Tibial artery (tissue), 4 donors: ENCODE measurements around the gene KIF3B.

Source experiments
- DNase-seq, 2 donors: peaks; one replicate each; pipeline ENCODE4 v3.0.0-alpha.2; 2019
- H3K27ac ChIP-seq, 2 donors: fragments of 200-600 bp; sonication (generic) in 1 of 2; 1 replicate in 1 of 2; 2 replicates in 1 of 2; pipeline ENCODE4 v1.5.1; 2018 to 2019; ENCODE audit warnings: mild to moderate bottlenecking in 1 of 2
- H3K27me3 ChIP-seq, 2 donors: fragments of 200-600 bp; sonication (generic) in 1 of 2; one replicate each; pipeline versions ENCODE4 v1.5.1 to v1.6.0; 2016 to 2019
- H3K36me3 ChIP-seq, 3 donors: fragments of 200-600 bp; sonication (generic) in 2 of 3; one replicate each; pipeline ENCODE4 v1.5.1; 2016 to 2019; ENCODE audit warnings: mild to moderate bottlenecking in 2 of 3
- H3K4me1 ChIP-seq, 4 donors: fragments of 200-600 bp; sonication (generic) in 2 of 4; 1 replicate in 3 of 4; 2 replicates in 1 of 4; pipeline ENCODE4 v1.5.1; 2016 to 2019
- H3K4me3 ChIP-seq, 2 donors: fragments of 200-600 bp; sonication (generic) in 1 of 2; 1 replicate in 1 of 2; 2 replicates in 1 of 2; pipeline ENCODE4 v1.5.1; 2018 to 2019; ENCODE audit warnings: mild to moderate bottlenecking in 2 of 2
- H3K9me3 ChIP-seq, 3 donors: fragments of 200-600 bp; sonication (generic) in 1 of 3; one replicate each; pipeline ENCODE4 v1.5.1; 2016 to 2019
- CTCF ChIP-seq, 2 experiments: fragments of 200-600 bp in 1 of 2; fragments of 450-650 bp in 1 of 2; IDR thresholded peaks; one replicate each; pipeline ENCODE4 v1.5.1; 2017 to 2019; ENCODE audit warnings: antibody characterized with exemption in 2 of 2, mild to moderate bottlenecking in 1 of 2, moderate library complexity in 1 of 2
- intact Hi-C: fragments of 100-400 bp; cut with DNase I; formaldehyde crosslinking; loops from one replicate; pipeline ENCODE4 v1.15.0; 2023; ENCODE audit warnings: low total_unique reads

KIF3B gene

DNA sequence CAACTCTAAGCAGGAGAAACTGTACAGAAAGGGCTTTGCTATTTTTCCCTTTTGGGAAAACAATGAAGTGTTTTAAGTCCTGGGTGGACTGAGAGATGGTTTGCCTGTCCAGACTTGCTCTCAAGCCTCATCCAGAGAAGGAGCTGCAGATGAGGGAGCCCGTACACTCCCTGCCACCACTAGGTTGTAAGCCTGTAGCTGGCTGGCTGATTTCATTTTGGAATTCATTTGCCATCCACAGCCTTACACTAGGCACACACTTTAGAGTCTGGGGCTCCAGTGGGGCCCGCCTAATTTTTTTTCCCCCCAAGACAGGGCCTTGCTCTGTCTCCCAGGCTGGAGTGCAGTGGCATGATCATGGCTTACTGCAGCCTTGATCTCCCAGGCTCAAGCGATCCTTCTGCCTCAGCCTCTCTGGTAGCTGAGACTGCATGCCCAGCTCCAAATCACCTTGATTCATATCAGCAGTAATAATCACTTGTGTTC, 41.4 kb upstream of the KIF3B start:
- TF ChIP-seq CTCF (IDR thresholded peaks at IDR 0.05): no peak
- no peak overlapping the region for H3K27ac ChIP-seq
- H3K36me3 ChIP-seq: peaks cover 30 to 62% (median 43%) of the 10 kb centered on the region in 3 donors
- no peaks in the 10 kb centered on the region for H3K4me1 ChIP-seq
- intact Hi-C loops: no loop called here
- DNase-seq: no peak
- no peaks in the 10 kb centered on the region for H3K27me3 ChIP-seq
- no peak overlapping the region for H3K4me3 ChIP-seq
- H3K9me3 ChIP-seq: no peaks in the 10 kb centered on the region

GRCh38 chr20:32236819-32237218, 40.6 kb upstream of the KIF3B start:
- no peak for DNase-seq
- no peak for TF ChIP-seq CTCF (IDR thresholded peaks at IDR 0.05)
- peaks cover 27 to 55% (median 36%) of the 10 kb centered on the region in 3 donors for H3K36me3 ChIP-seq
- no peaks in the 10 kb centered on the region for H3K4me1 ChIP-seq
- H3K27me3 ChIP-seq: no peaks in the 10 kb centered on the region
- H3K4me3 ChIP-seq: no peak overlapping the region
- H3K27ac ChIP-seq: no peak overlapping the region
- no peaks in the 10 kb centered on the region for H3K9me3 ChIP-seq
- intact Hi-C loops: no loop called here

- Histone ChIP-seq H3K36me3 (peaks cover 24 to 49% (median 30%) of the 10 kb centered on the region in 3 donors), H3K4me3 (no peak overlapping the region), H3K9me3 (no peaks in the 10 kb centered on the region), H3K27ac (no peak overlapping the region), H3K4me1 (no peaks in the 10 kb centered on the region), H3K27me3 (peaks cover 0 to 3% of the 10 kb centered on the region in 2 donors)
- intact Hi-C loops: no loop called here
- no peak for DNase-seq
- no peak for TF ChIP-seq CTCF (IDR thresholded peaks at IDR 0.05)
These were observed 40.0 kb upstream of the KIF3B start for GRCh38 chr20:32237419-32237818.

DNA sequence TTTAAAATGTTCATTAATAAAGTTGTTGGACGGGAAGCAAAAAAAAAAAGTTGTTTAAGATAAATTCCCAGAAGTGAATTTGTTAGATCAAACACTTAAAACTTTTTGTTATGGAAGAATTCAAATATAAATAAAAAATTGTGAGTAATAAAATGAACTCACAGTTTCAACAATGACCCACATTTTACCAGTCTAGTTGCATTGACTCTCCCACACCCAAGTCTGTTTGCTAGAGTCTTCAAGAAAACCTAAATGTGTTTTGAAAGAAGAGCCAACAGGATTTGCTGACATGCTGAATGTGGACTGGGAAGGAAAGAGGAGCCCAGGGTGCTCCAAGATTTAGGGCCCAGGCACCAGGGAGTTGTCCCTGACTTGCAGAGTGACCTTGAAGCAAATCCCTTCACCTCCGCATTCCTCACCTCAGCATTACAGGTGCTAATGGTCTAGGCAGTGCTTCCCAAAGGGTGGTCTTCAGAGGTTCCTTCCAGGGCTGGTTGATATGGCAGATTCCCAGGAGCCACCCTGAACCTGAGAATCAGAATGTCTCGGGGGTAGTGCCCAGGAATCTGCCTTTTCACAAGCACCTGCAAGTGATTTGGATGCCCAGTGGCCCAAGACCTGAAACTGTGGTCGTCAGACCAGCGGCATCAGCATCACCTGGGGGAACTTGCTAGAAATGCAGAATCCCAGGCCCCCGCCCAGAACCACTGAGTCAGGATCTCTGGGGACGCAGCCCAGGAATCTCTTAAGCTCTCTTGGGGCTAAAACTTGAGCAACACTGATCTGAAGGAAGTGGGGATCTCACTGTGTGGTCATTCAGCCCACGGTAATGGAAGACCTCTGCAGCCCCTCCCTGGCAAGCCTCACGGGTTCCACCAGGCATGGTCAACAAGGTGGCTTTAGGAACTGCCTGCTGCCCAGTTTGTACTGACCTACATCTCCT, 38.7 kb upstream of the KIF3B start:
- no peak overlapping the region for H3K27ac ChIP-seq
- H3K4me1 ChIP-seq: no peaks in the 10 kb centered on the region
- H3K9me3 ChIP-seq: no peaks in the 10 kb centered on the region
- no peak overlapping the region for H3K4me3 ChIP-seq
- TF ChIP-seq CTCF (IDR thresholded peaks at IDR 0.05): no peak
- H3K36me3 ChIP-seq: peaks cover 12 to 36% (median 17%) of the 10 kb centered on the region in 3 donors
- no peak for DNase-seq
- H3K27me3 ChIP-seq: peaks cover 0 to 3% of the 10 kb centered on the region in 2 donors
- intact Hi-C loops: no loop called here

DNA sequence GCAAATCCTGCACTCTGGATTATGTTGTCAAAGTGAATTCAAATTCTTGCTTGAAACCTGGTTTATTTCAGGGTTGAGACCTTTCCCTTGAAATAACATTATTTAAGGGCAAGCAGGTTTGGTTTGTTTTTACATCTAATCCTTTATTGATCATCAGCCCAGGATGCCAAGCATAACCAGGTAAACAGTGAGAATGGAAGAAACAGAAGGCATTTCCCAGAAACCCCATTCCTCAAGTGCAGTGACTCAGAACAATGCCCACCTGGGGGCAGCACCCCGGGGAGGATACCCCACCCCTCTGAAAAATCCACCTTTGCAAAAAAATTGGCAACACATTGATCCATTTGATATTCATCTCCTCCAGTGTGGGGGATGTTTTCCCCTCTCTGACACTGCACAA, 37.2 kb upstream of the KIF3B start:
- intact Hi-C loops: no loop called here
- TF ChIP-seq CTCF (IDR thresholded peaks at IDR 0.05): no peak
- H3K27me3 ChIP-seq: peaks cover 0 to 3% of the 10 kb centered on the region in 2 donors

More for the DNA sequence above, 37.2 kb upstream of the KIF3B start:
- H3K36me3 ChIP-seq: peaks cover 5 to 21% (median 7%) of the 10 kb centered on the region in 3 donors
- no peak for DNase-seq
- H3K4me3 ChIP-seq: no peak overlapping the region
- H3K9me3 ChIP-seq: no peaks in the 10 kb centered on the region
- H3K4me1 ChIP-seq: no peaks in the 10 kb centered on the region
- no peak overlapping the region for H3K27ac ChIP-seq
